Endothelial cell of umbilical vein (primary cell): ENCODE data around the gene RPL39L. TPM values are rescaled to one million over a fixed set of nuclear protein-coding genes. Genes with fewer than 3 reads are reported as not detected.

ENCODE experiments used
- BruUV-seq: library from RNA; stranded (reverse); fragments of 400-500 nt; replicated peaks from 2 replicates; lab custom pipeline; 2021; lab: Mats Ljungman, UMichigan
- CTCF ChIA-PET: fragments of 300-600, 350-600 bp; sonication (Branson Sonifier 250); formaldehyde crosslinking; loops from one replicate; lab custom pipeline; 2021; ENCODE audit warnings: antibody characterized with exemption, inconsistent platforms; lab: Charles Lee
- POLR2A ChIA-PET: fragments of 300-600, 350-600 bp; sonication (Branson Sonifier 250); formaldehyde crosslinking; loops from one replicate; lab custom pipeline; 2021; ENCODE audit warnings: antibody characterized with exemption, inconsistent platforms; lab: Charles Lee
- DNase-seq: peaks from one replicate; pipeline ENCODE4 v3.0.0-alpha.2; 2011; ENCODE audit warnings: low read depth, low spot score
- FAIRE-seq: peaks from 2 replicates; lab custom pipeline; 2011; peaks lifted over from hg19 to GRCh38; lab: Jason Lieb, UNC
- H2AFZ ChIP-seq: 2 replicates; pipeline ENCODE4 v1.6.0; 2012; ENCODE audit warnings: low read depth, low read length, control low read depth, inconsistent platforms
- H3K27ac ChIP-seq: 2 replicates; pipeline ENCODE4 v1.5.1; 2011; ENCODE audit warnings: low read depth, mild to moderate bottlenecking, control low read depth, low read length, moderate library complexity; ENCODE audit not compliant: insufficient read depth
- H3K27me3 ChIP-seq, 2 experiments: 2 replicates each; pipeline versions ENCODE4 v1.6.0 to v1.6.1; 2011; ENCODE audit warnings: low read length in 2 of 2, mixed read lengths in 1 of 2; ENCODE audit not compliant: control insufficient read depth in 2 of 2, insufficient read depth in 2 of 2
- H3K36me3 ChIP-seq, 2 experiments: 2 replicates in 1 of 2; 3 replicates in 1 of 2; pipeline ENCODE4 v1.5.1; 2011; ENCODE audit warnings: low read length in 2 of 2, mild to moderate bottlenecking in 1 of 2, moderate library complexity in 1 of 2; ENCODE audit not compliant: control insufficient read depth in 2 of 2, insufficient read depth in 2 of 2; ENCODE audit errors: extremely low read depth in 1 of 2
- H3K4me1 ChIP-seq: 3 replicates; pipeline ENCODE4 v1.5.1; 2011; ENCODE audit warnings: mild to moderate bottlenecking, low read length; ENCODE audit not compliant: control insufficient read depth, insufficient read depth; ENCODE audit errors: extremely low read depth
- H3K4me2 ChIP-seq: 2 replicates; pipeline ENCODE4 v1.6.1; 2011; ENCODE audit warnings: low read length, control low read depth, mixed read lengths; ENCODE audit not compliant: insufficient read depth
- H3K4me3 ChIP-seq, 3 experiments: fragments of 200-600 bp in 1 of 3; sonication (generic), shearing (Covaris generic) in 1 of 3; replicated peaks in 1 of 3; 2 replicates each; pipeline ENCODE4 v1.5.1; 2011 to 2016; ENCODE audit warnings: control low read depth in 3 of 3, low read length in 3 of 3, mild to moderate bottlenecking in 2 of 3, inconsistent platforms in 1 of 3, low read depth in 1 of 3, moderate library complexity in 1 of 3; ENCODE audit not compliant: insufficient read depth in 1 of 3
- H3K79me2 ChIP-seq: 2 replicates; pipeline ENCODE4 v1.6.0; 2012; ENCODE audit warnings: low read length, inconsistent platforms; ENCODE audit not compliant: control insufficient read depth, insufficient read depth
- H3K9ac ChIP-seq: replicated peaks from 2 replicates; pipeline ENCODE3; 2011; ENCODE audit warnings: low read length, control low read depth; ENCODE audit not compliant: insufficient read depth; ENCODE audit errors: extremely low read depth
- H3K9me1 ChIP-seq: replicated peaks from 3 replicates; pipeline ENCODE4 v1.6.0; 2011; ENCODE audit warnings: mild to moderate bottlenecking, low read length; ENCODE audit not compliant: control insufficient read depth, insufficient read depth; ENCODE audit errors: extremely low read depth
- H3K9me3 ChIP-seq: replicated peaks from 2 replicates; pipeline ENCODE4 v1.5.1; 2012; ENCODE audit warnings: low read length, inconsistent platforms; ENCODE audit not compliant: control insufficient read depth, insufficient read depth
- H4K20me1 ChIP-seq: replicated peaks from 2 replicates; pipeline ENCODE3; 2011; ENCODE audit warnings: mild to moderate bottlenecking, low read length; ENCODE audit not compliant: control insufficient read depth, insufficient read depth; ENCODE audit errors: extremely low read depth
- EZH2 ChIP-seq: IDR thresholded peaks from 2 replicates; pipeline ENCODE4 v1.6.1; 2012; ENCODE audit warnings: borderline replicate concordance, low read depth, mild to moderate bottlenecking, moderate library complexity, low read length, inconsistent platforms; ENCODE audit not compliant: severe bottlenecking
- FOS ChIP-seq: IDR thresholded peaks from 2 replicates; pipeline ENCODE4 v1.6.1; 2011; ENCODE audit warnings: mild to moderate bottlenecking, low read length, moderate library complexity, borderline replicate concordance; ENCODE audit not compliant: insufficient read depth
- GATA2 ChIP-seq: IDR thresholded peaks from 2 replicates; pipeline ENCODE4 v1.7.0; 2011; ENCODE audit warnings: low read depth, mild to moderate bottlenecking, moderate library complexity, mixed read lengths, low read length; ENCODE audit not compliant: insufficient read length, insufficient read depth
- JUN ChIP-seq: IDR thresholded peaks from 2 replicates; pipeline ENCODE4 v1.6.1; 2011; ENCODE audit warnings: borderline replicate concordance, low read depth; ENCODE audit not compliant: insufficient read length, insufficient read depth
- MAX ChIP-seq: IDR thresholded peaks from 2 replicates; pipeline ENCODE4 v1.6.1; 2011; ENCODE audit not compliant: insufficient read depth, insufficient read length
- MYC ChIP-seq: IDR thresholded peaks from one replicate; pipeline ENCODE4 v1.6.1; 2011; ENCODE audit warnings: mild to moderate bottlenecking, low read depth, low read length
- POLR2A ChIP-seq: IDR thresholded peaks from 2 replicates; pipeline ENCODE4 v1.6.1; 2012; ENCODE audit warnings: low read depth, mild to moderate bottlenecking, control low read depth, low read length
- POLR2AphosphoS5 ChIP-seq: IDR thresholded peaks from 2 replicates; pipeline ENCODE4 v1.6.1; 2012; ENCODE audit warnings: low read depth, mild to moderate bottlenecking, control low read depth, low read length, moderate library complexity; ENCODE audit not compliant: insufficient read depth
- dilution Hi-C: fragments of 300-500 bp; cut with MboI; formaldehyde crosslinking; loops from one replicate; pipeline ENCODE4 v1.15.0; 2019; ENCODE audit warnings: low sequenced_read_pairs; ENCODE audit not compliant: extremely low pct_ligation_motif_present
- intact Hi-C: fragments of 100-400 bp; cut with micrococcal nuclease; formaldehyde crosslinking; loops from one replicate; pipeline ENCODE4 v1.10.0; 2022
- polyA plus RNA-seq, 4 experiments: library from polyadenylated mRNA; depleted of rRNA in 3 of 4; stranded (reverse) in 3 of 4; unstranded in 1 of 4; fragments of >200 nt; gene quantifications; 2 replicates each; pipeline versions ENCODE4 v1.2.1 to v1.2.3, GENCODE V29; 2011 to 2012; ENCODE audit warnings: missing spikeins in 1 of 4
- total RNA-seq: library from RNA; stranded (reverse); gene quantifications from 2 replicates; pipeline ENCODE4 v1.2.3, GENCODE V29; 2021
- TF ChIP-seq, protein P1 (sequence below), 2 donors: IDR thresholded peaks; 1 replicate in 1 of 2; 2 replicates in 1 of 2; pipeline ENCODE4 v1.5.1; 2011; ENCODE audit warnings: low read length in 2 of 2, mild to moderate bottlenecking in 2 of 2, moderate library complexity in 2 of 2, control low read depth in 1 of 2, inconsistent platforms in 1 of 2, low read depth in 1 of 2; ENCODE audit not compliant: insufficient read depth in 1 of 2; ENCODE audit errors: extremely low read depth in 1 of 2

Gene RPL39L
- total and polyA plus RNA-seq, 2 donors (not counting 3 experiments of a cell fraction or from before 2014, with no cell fraction given), result 14.3 to 22.3 TPM

GRCh38 chr3:187161556-187161955 lies 22.3 kb upstream of the RPL39L start:
- POLR2A ChIA-PET, result no interaction called here
- no peaks in the 10 kb centered on the region for H3K9me1 ChIP-seq
- DNase-seq (no peak), FAIRE-seq (no peak)
- H3K9me3 ChIP-seq, result no peaks in the 10 kb centered on the region
- intact Hi-C loops, result loop anchor here (10.0 kb wide), 1 partner anchor 547 kb away; the partner anchor contains the start of gene AHSG
- no peaks in the 10 kb centered on the region for H3K79me2 ChIP-seq
- H3K4me1 ChIP-seq, result no peaks in the 10 kb centered on the region
- H3K9ac ChIP-seq, result no peak overlapping the region
- H3K4me3 ChIP-seq, result no peak overlapping the region
- H4K20me1 ChIP-seq, result no peaks in the 10 kb centered on the region
- dilution Hi-C loops, result no loop called here
- H2AFZ ChIP-seq, result no peak overlapping the region
- TF ChIP-seq MAX (no peak), GATA2 (no peak), MYC (no peak), POLR2AphosphoS5 (no peak), POLR2A (no peak), JUN (no peak), EZH2 (no peak), FOS (no peak)
- TF ChIP-seq, protein P1, sequence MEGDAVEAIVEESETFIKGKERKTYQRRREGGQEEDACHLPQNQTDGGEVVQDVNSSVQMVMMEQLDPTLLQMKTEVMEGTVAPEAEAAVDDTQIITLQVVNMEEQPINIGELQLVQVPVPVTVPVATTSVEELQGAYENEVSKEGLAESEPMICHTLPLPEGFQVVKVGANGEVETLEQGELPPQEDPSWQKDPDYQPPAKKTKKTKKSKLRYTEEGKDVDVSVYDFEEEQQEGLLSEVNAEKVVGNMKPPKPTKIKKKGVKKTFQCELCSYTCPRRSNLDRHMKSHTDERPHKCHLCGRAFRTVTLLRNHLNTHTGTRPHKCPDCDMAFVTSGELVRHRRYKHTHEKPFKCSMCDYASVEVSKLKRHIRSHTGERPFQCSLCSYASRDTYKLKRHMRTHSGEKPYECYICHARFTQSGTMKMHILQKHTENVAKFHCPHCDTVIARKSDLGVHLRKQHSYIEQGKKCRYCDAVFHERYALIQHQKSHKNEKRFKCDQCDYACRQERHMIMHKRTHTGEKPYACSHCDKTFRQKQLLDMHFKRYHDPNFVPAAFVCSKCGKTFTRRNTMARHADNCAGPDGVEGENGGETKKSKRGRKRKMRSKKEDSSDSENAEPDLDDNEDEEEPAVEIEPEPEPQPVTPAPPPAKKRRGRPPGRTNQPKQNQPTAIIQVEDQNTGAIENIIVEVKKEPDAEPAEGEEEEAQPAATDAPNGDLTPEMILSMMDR (IDR thresholded peaks at IDR 0.05; ENCODE audit: extremely low read depth in 1 of 2, insufficient read depth in 1 of 2, low read depth in 1 of 2, low read length in 2 of 2), result no peak
- peaks cover 15 to 26% of the 10 kb centered on the region in 2 experiments for H3K27me3 ChIP-seq
- no peaks in the 10 kb centered on the region for H3K36me3 ChIP-seq
- H3K4me2 ChIP-seq, result no peak overlapping the region
- BruUV-seq, result no TSS peak
- no peak overlapping the region for H3K27ac ChIP-seq
- CTCF ChIA-PET, result interaction anchor here (2.3 to 7.0 kb wide), 3 partner anchors 23 to 312 kb away, joined by 15 to 109 read pairs (median 18); partner anchors contain the start of gene RPL39L
